Measurements from ENCODE around the gene HSD11B1L.

DNA sequence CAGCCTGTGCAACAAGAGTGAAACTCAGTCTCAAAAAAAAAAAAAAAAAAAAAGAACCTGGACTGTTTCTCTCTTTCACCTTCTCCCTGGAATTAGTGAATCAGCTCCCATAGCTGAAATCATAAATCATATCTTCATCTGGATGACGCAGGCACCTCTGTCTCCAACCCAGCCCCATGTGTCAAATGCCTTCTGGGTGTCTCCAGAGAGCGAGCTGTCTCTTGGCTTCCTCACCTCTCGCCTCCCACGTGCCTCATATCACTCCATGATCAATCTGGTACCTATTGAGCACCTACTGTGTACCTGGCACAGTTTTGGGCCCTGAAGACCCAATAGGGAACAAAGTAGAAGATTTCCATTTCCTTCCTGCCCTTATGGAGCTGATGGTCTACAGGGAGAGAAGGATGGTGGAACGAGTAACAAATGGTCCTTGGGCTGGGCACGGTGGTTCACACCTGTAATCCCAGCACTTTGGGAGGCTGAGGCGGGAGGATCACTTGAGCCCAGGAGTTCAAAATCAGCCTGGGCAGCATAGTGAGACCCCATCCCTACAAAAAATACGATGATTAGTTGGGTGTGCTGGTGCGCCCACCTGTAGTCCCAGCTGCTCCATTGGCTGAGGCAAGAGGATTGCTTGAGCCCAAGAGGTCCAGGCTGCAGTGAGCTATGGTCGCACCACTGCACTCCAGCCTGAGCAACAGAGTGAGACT is 2.5 kb downstream of the HSD11B1L start:
- TF ChIP-seq POLR2A (IDR thresholded peaks at IDR 0.05; ENCODE audit: low read depth, low read length), result no peak
- TF ChIP-seq TAF1 (IDR thresholded peaks at IDR 0.05; ENCODE audit: borderline replicate concordance, low read depth, low read length), result no peak
- TF ChIP-seq POLR2AphosphoS5 (IDR thresholded peaks at IDR 0.05; ENCODE audit: low read depth, low read length), result no peak
